Peyer's patch (tissue), 4 donors: Measurements from ENCODE around the gene SRD5A1.

Source experiments
- CTCF ChIP-seq, 6 experiments: fragments of 450-650 bp in 4 of 6; fragments of 200-600 bp in 2 of 6; sonication (generic) in 1 of 6; IDR thresholded peaks; one replicate each; pipeline ENCODE4 v1.5.1; 2017 to 2019; ENCODE audit warnings: antibody characterized with exemption in 6 of 6, mild to moderate bottlenecking in 3 of 6, moderate library complexity in 1 of 6
- POLR2A ChIP-seq, 2 donors: fragments of 450-650 bp; IDR thresholded peaks; one replicate each; pipeline ENCODE4 v1.5.1; 2017; ENCODE audit warnings: antibody characterized with exemption in 2 of 2, mild to moderate bottlenecking in 2 of 2, moderate library complexity in 2 of 2

- no peak for TF ChIP-seq CTCF (IDR thresholded peaks at IDR 0.05)
- TF ChIP-seq POLR2A (IDR thresholded peaks at IDR 0.05), result no peak
These were observed 43.5 kb downstream of the SRD5A1 start for GRCh38 chr5:6676702-6677101.
